Fibroblast of lung (primary cell): ENCODE measurements around the gene ANGPTL5. TPM values are rescaled to one million over a fixed set of nuclear protein-coding genes. Genes with fewer than 3 reads are reported as not detected.

Source experiments
- DNase-seq, 2 donors: peaks; one replicate each; pipeline versions ENCODE4 v3.0.0 to v3.0.0-alpha.2; 2010; ENCODE audit warnings: low read depth in 2 of 2
- H2AFZ ChIP-seq: 2 replicates; pipeline ENCODE4 v1.5.1; 2012; ENCODE audit warnings: low read length, control low read depth, inconsistent platforms
- H3K27ac ChIP-seq: 2 replicates; pipeline ENCODE4 v1.5.1; 2011; ENCODE audit warnings: low read length, control low read depth; ENCODE audit not compliant: insufficient read depth
- H3K27me3 ChIP-seq: 2 replicates; pipeline ENCODE4 v1.5.1; 2011; ENCODE audit warnings: mild to moderate bottlenecking, low read length; ENCODE audit not compliant: control insufficient read depth, insufficient read depth
- H3K36me3 ChIP-seq: 2 replicates; pipeline ENCODE4 v1.5.1; 2011; ENCODE audit warnings: low read length; ENCODE audit not compliant: control insufficient read depth, insufficient read depth
- H3K4me1 ChIP-seq: 2 replicates; pipeline ENCODE4 v1.5.1; 2011; ENCODE audit warnings: low read length; ENCODE audit not compliant: control insufficient read depth, insufficient read depth; ENCODE audit errors: extremely low read depth
- H3K4me2 ChIP-seq: 2 replicates; pipeline ENCODE4 v1.5.1; 2011; ENCODE audit warnings: low read length, control low read depth; ENCODE audit not compliant: insufficient read depth; ENCODE audit errors: extremely low read depth
- H3K4me3 ChIP-seq, 4 experiments: fragments of 200-600 bp in 1 of 4; sonication (generic) in 1 of 4; replicated peaks in 1 of 4; 2 replicates each; pipeline ENCODE4 v1.5.1; 2011 to 2016; ENCODE audit warnings: low read length in 4 of 4, low read depth in 3 of 4, mild to moderate bottlenecking in 3 of 4, control low read depth in 2 of 4, inconsistent platforms in 1 of 4, mixed read lengths in 1 of 4; ENCODE audit not compliant: insufficient read depth in 1 of 4; ENCODE audit errors: control extremely low read depth in 1 of 4
- H3K79me2 ChIP-seq: 2 replicates; pipeline ENCODE4 v1.5.1; 2012; ENCODE audit warnings: mild to moderate bottlenecking, low read length, inconsistent platforms; ENCODE audit not compliant: control insufficient read depth, insufficient read depth
- H3K9ac ChIP-seq: 2 replicates; pipeline ENCODE4 v1.5.1; 2011; ENCODE audit warnings: mild to moderate bottlenecking, low read length, control low read depth; ENCODE audit not compliant: insufficient read depth
- H3K9me3 ChIP-seq: 2 replicates; pipeline ENCODE4 v1.5.1; 2012; ENCODE audit warnings: low read depth, low read length; ENCODE audit not compliant: control insufficient read depth, insufficient read depth
- H4K20me1 ChIP-seq: 2 replicates; pipeline ENCODE4 v1.5.1; 2011; ENCODE audit warnings: low read length; ENCODE audit not compliant: control insufficient read depth, insufficient read depth; ENCODE audit errors: extremely low read depth
- EZH2 ChIP-seq: IDR thresholded peaks from 2 replicates; pipeline ENCODE4 v1.5.1; 2012; ENCODE audit warnings: low read length, control low read depth, mild to moderate bottlenecking; ENCODE audit errors: missing control alignments
- polyA plus RNA-seq, 2 donors: library from polyadenylated mRNA; depleted of rRNA in 1 of 2; stranded (reverse) in 1 of 2; unstranded in 1 of 2; fragments of >200 nt; gene quantifications; 2 replicates each; pipeline ENCODE4 v1.2.1, GENCODE V29; 2011 to 2012; ENCODE audit warnings: missing spikeins in 1 of 2
- total RNA-seq: library from RNA; depleted of rRNA; stranded (reverse); fragments of >200 nt; gene quantifications from 2 replicates; pipeline ENCODE4 v1.2.1, GENCODE V29; 2014
- TF ChIP-seq, protein P1 (sequence below), 2 donors: IDR thresholded peaks in 1 of 2; conservative IDR thresholded peaks in 1 of 2; 1 replicate in 1 of 2; 2 replicates in 1 of 2; pipeline ENCODE4 v1.5.1; 2011 to 2012; ENCODE audit warnings: low read length in 2 of 2, control low read depth in 1 of 2, inconsistent platforms in 1 of 2, low read depth in 1 of 2, mild to moderate bottlenecking in 1 of 2

ANGPTL5 gene
- total and polyA plus RNA-seq, 2 donors (not counting 1 experiment from before 2014, with no cell fraction given) = 0.17 to 0.18 TPM

DNA sequence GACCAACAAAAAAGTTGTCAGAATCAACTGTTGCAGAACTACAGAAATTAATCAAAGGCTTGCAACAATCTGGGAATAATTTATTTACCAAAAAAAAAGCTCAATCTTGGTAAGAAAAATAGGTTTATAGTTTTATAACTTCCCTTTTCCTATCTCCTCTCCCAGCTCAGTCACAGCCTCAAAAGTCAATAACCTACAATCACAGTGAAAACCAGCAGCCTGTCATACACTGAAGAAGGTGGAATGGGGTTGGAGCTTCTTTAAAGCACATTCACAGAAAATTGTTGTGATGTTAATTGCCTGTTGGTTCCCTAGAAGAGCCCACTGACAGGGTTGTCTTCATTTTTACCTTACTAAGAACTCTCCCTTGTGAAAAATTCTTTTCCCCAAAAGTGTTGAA, 52.2 kb downstream of the ANGPTL5 start:
- Histone ChIP-seq H3K4me3 (no peak overlapping the region), H3K79me2 (no peaks in the 10 kb centered on the region), H3K4me2 (no peak overlapping the region), H2AFZ (no peak overlapping the region), H3K27me3 (no peaks in the 10 kb centered on the region), H4K20me1 (no peaks in the 10 kb centered on the region), H3K4me1 (peaks cover 23% of the 10 kb centered on the region), H3K9ac (no peak overlapping the region), H3K36me3 (no peaks in the 10 kb centered on the region), H3K9me3 (no peaks in the 10 kb centered on the region), H3K27ac (no peak overlapping the region)
- DNase-seq = no peak
- no peak for TF ChIP-seq EZH2
- TF ChIP-seq, protein P1, sequence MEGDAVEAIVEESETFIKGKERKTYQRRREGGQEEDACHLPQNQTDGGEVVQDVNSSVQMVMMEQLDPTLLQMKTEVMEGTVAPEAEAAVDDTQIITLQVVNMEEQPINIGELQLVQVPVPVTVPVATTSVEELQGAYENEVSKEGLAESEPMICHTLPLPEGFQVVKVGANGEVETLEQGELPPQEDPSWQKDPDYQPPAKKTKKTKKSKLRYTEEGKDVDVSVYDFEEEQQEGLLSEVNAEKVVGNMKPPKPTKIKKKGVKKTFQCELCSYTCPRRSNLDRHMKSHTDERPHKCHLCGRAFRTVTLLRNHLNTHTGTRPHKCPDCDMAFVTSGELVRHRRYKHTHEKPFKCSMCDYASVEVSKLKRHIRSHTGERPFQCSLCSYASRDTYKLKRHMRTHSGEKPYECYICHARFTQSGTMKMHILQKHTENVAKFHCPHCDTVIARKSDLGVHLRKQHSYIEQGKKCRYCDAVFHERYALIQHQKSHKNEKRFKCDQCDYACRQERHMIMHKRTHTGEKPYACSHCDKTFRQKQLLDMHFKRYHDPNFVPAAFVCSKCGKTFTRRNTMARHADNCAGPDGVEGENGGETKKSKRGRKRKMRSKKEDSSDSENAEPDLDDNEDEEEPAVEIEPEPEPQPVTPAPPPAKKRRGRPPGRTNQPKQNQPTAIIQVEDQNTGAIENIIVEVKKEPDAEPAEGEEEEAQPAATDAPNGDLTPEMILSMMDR (conservative IDR thresholded peaks at IDR 0.05 in 1 of 2, IDR thresholded peaks at IDR 0.05 in 1 of 2; ENCODE audit: low read depth in 1 of 2, low read length in 2 of 2) = no peak

DNA sequence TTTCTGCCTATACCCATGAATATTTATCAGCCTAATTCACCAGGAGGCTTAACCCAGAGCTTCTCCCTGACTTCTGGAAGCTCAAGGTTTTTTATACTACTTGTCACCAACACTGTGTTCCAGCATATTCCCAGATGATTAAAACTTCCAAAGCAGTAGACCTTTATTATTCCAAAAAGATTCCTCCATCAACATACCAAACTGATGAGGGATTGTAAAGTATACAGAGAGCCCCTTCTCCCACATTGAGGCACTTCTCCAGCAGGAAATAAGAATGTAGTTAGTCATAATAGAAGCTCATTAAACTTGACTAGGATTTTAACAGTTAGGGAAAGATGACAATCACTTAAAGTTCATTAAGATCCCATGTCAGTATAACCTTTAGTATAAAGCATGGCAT, 53.0 kb downstream of the ANGPTL5 start:
- no peak for TF ChIP-seq EZH2
- TF ChIP-seq, protein P1 (conservative IDR thresholded peaks at IDR 0.05 in 1 of 2, IDR thresholded peaks at IDR 0.05 in 1 of 2; ENCODE audit: low read depth in 1 of 2, low read length in 2 of 2) = no peak
- H3K4me1 ChIP-seq = peaks cover 23% of the 10 kb centered on the region
- no peak overlapping the region for H3K9ac ChIP-seq
- no peak overlapping the region for H2AFZ ChIP-seq
- H3K4me2 ChIP-seq = no peak overlapping the region
- no peak overlapping the region for H3K4me3 ChIP-seq
- no peaks in the 10 kb centered on the region for H3K27me3 ChIP-seq
- H3K79me2 ChIP-seq = no peaks in the 10 kb centered on the region
- H3K36me3 ChIP-seq = no peaks in the 10 kb centered on the region
- peak overlapping the region; percentile 56 for H3K27ac ChIP-seq
- peak; percentile 33 to 93 for DNase-seq
- H4K20me1 ChIP-seq = no peaks in the 10 kb centered on the region
- H3K9me3 ChIP-seq = no peaks in the 10 kb centered on the region

DNA sequence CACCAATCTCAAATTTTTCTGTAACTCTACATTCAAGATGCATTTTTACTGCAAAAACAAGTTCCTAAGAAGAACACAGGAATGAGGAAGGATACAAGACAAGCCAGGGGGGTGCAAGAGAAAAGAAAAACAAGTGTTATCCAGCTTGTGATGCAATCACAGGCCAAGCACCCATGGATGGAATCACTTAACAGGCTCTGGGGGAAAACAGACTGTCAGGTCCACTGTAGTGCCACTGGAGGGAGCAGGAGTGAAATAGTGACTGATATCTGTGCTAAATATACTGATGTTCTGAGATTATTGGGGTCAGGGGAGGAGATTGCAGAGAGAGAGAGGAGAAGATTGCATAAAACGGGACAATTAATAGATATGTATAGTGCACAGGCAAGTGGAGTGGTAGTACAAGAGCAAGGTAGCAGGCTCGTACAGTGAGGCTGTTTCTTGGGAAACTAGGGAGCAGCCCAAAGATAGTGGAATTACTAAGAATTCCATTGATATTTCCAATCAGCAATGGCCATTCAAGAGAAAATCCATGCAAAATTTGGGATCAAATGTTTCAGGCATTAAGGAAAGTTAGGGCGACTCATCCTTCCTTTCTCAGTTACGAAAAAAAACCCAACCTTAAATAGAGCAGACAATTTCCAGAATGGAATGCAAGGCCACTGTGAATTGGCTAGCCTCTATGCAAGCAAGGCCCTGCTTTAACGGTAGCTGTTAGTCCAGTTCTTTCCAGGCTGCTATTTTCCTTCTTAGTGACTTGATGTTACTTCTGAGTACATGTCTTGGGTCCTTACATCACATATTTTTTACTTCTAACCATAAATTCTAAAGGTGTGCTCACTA, 53.7 kb downstream of the ANGPTL5 start:
- no peak overlapping the region for H3K9ac ChIP-seq
- no peak overlapping the region for H2AFZ ChIP-seq
- DNase-seq = peak; percentile 75 to 81
- no peaks in the 10 kb centered on the region for H3K9me3 ChIP-seq
- peaks cover 21% of the 10 kb centered on the region for H3K4me1 ChIP-seq
- H3K27me3 ChIP-seq = no peaks in the 10 kb centered on the region
- peak overlapping the region; percentile 56 for H3K27ac ChIP-seq
- no peak overlapping the region for H3K4me2 ChIP-seq
- H3K79me2 ChIP-seq = no peaks in the 10 kb centered on the region
- no peak overlapping the region for H3K4me3 ChIP-seq
- TF ChIP-seq, protein P1 (conservative IDR thresholded peaks at IDR 0.05 in 1 of 2, IDR thresholded peaks at IDR 0.05 in 1 of 2; ENCODE audit: low read depth in 1 of 2, low read length in 2 of 2) = peak; percentile 57 to 70
- no peak for TF ChIP-seq EZH2
- no peaks in the 10 kb centered on the region for H3K36me3 ChIP-seq
- no peaks in the 10 kb centered on the region for H4K20me1 ChIP-seq
